GM21423 (cell line): ENCODE results near the gene PON2.

Experiments
- ATAC-seq: cut with Tn5 transposase; IDR thresholded peaks from one replicate; pipeline ENCODE4 v1.9.1; 2021; ENCODE audit warnings: mild to moderate bottlenecking, moderate library complexity; ENCODE audit not compliant: unreplicated experiment

Gene PON2

GRCh38 chr7:95446618-95447017 is 11.8 kb upstream of the PON2 start:
- no peak for ATAC-seq

GRCh38 chr7:95444796-95445195 is 10.0 kb upstream of the PON2 start:
- ATAC-seq = no peak

- ATAC-seq = no peak
Measured at GRCh38 chr7:95441042-95441823, 6.4 kb upstream of the PON2 start.

- ATAC-seq = no peak
Measured at GRCh38 chr7:95440394-95441038, 5.7 kb upstream of the PON2 start.

- no peak for ATAC-seq
Measured at GRCh38 chr7:95436407-95436806, 1.6 kb upstream of the PON2 start.

GRCh38 chr7:95435422-95435780 is 573 bp upstream of the PON2 start:
- no peak for ATAC-seq

GRCh38 chr7:95433952-95434556 is 774 bp downstream of the PON2 start:
- ATAC-seq = no peak

- no peak for ATAC-seq
Measured at GRCh38 chr7:95433129-95433528, 1.7 kb downstream of the PON2 start.

GRCh38 chr7:95432606-95433005 is 2.2 kb downstream of the PON2 start:
- no peak for ATAC-seq

GRCh38 chr7:95430864-95431263 is 4.0 kb downstream of the PON2 start:
- no peak for ATAC-seq

GRCh38 chr7:95429241-95429990 is 5.4 kb downstream of the PON2 start:
- no peak for ATAC-seq

- no peak for ATAC-seq
Measured at GRCh38 chr7:95427914-95428516, 6.8 kb downstream of the PON2 start.

GRCh38 chr7:95427166-95427565 is 7.7 kb downstream of the PON2 start:
- ATAC-seq = no peak

GRCh38 chr7:95425694-95426093 is 9.1 kb downstream of the PON2 start:
- no peak for ATAC-seq

- no peak for ATAC-seq
Measured at GRCh38 chr7:95424716-95425115, 10.1 kb downstream of the PON2 start.

- ATAC-seq = no peak
Measured at GRCh38 chr7:95421847-95422444, 12.9 kb downstream of the PON2 start.

- no peak for ATAC-seq
Measured at GRCh38 chr7:95421000-95421846, 13.6 kb downstream of the PON2 start.

GRCh38 chr7:95412075-95412474 is 22.8 kb downstream of the PON2 start:
- ATAC-seq = no peak

GRCh38 chr7:95411666-95412065 is 23.2 kb downstream of the PON2 start:
- ATAC-seq = no peak

GRCh38 chr7:95411036-95411435 is 23.8 kb downstream of the PON2 start:
- ATAC-seq = no peak
